ELF-1 (cell line): ENCODE measurements around the gene ASAP2.

Experiments
- DNase-seq: peaks from one replicate; pipeline ENCODE4 v3.0.0-alpha.2; 2016; ENCODE audit warnings: low read depth, low spot score

The ASAP2 gene

GRCh38 chr2:9424447-9425164, 218.0 kb downstream of the ASAP2 start:
- no peak for DNase-seq

DNA sequence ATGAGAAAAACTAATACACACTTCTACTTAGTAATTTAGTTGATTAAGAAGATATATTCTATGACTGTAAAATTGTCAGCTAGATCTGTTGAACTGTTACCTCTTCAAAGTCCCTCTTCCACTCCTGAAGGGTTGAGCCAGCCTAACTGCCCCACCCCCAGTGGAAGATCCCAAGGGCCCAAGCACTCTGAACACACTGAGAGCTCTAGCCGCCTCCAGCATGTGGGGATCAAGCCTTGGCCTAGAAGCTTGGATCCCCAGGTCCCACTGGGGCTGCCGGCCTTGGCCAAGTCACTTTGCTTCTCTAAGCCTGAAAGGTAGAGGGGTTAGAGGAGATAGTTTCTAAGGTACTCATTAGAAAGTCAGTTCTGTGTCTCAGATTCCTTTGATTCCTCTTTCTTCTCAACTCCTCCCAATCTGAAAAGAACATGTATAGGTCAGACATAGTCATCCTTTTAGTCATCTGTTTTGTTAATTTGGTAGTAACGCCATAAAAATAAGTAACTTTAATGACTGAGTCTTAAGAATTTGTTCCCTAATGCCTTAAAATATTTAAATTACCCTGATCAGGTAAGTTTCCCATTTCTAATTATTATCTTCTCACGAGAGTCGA, 222.5 kb downstream of the ASAP2 start:
- no peak for DNase-seq

DNA sequence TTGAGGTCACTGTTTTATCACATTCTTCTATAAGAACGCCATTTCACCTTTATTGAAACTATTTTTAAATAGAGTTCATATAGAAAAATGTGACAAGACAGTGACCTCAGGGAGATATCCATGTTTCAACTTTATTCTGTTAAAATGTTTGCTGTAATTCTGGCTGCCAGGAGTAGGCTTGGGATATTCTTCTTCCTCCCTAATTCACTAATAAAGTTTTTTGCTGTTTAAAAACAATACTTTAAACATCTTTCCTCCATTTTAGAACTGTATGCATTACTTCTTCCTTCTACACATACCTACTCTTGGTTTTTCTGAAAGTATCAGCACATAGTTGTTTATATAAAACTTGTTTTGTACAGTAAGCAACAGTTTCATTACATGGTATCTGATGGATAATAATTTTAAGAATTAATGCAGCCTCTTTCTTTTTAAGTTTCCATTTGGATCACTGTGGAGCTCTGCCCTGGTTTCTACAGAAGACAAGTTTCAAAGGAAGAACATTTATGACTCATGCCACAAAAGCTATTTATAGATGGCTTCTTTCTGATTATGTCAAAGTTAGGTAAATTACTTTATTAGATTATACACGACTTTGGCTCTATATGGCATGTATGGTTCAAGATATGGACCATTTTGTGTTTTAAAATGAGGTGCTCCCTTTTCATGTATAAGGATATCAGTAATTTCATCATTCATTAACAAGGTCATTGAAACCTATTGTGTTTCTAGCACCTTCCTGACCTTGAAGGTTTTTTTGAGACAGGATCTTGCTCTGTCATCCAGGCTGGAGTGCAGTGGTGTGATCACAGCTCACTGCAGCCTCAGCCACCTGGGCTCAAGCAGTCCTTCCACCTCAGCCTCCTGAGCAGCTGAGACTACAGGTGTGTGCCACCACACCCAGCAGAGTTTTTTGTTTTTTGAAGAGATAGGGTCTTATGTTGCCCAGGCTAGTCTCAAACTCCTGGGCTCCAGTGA, 224.0 kb downstream of the ASAP2 start:
- no peak for DNase-seq

DNA sequence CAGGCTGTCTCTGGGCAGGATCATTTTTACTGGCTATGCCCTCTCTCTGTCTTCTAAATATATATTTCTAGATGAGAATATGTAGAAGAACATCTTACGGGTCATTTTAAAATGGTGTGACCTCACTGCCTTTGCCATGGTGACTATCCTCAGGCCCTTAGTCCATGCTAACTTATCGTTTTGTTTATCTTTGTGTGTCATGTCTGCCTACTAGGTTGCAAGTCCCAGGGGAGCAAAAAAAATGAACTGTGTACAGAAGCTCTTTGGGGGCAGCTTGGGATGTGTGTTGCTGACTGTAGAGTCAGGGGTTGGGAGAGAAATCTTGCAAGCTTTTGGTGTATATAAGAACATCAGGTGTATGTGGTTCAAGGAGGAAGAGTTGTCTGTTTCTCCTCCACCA, 227.9 kb downstream of the ASAP2 start:
- no peak for DNase-seq

DNA sequence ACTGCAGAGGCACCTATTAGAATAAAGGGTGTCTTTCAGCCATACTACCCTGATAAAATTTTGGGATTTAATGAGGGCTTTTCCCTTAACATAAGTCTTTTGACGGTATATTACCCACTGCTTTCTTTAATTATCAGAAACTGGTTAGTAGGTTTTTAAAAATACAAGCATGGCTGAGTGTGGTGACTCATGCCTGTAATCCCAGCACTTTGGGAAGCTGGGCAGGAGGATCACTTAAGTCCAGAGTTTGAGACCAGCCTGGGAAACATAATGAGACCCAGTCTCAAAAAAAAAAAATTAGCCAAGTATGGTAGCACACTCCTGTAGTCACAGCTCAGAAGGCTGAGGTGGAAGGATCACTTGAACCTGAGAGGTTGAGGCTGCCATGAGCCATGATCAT, 232.9 kb downstream of the ASAP2 start:
- no peak for DNase-seq

DNA sequence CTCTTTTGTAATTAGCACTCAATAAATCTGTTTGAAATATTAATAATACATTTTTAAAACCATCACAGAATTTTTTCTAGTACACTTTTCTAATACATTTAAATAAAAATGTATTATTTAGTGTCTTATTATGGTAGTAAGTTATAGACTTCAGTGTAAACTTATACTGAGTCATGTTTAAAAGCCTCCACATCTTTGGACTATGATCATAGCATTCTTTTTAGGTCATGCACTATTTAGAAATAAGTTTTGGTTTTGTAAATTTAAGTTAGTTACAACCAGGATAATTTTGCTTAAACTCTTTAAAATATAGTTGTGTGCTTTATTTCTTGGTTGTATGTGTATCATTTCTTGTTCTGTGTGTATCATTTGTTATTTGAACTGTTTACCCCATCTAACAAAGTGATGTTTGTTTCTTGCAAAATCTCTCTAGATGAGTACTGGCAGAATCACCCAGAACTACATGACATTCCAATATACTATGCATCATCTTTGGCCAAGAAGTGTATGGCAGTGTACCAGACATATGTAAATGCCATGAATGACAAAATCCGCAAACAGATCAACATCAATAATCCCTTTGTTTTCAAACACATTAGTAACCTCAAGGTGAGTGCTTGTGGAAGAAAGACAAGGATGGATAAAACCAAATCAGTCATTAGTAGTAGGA, 233.6 kb downstream of the ASAP2 start:
- no peak for DNase-seq

DNA sequence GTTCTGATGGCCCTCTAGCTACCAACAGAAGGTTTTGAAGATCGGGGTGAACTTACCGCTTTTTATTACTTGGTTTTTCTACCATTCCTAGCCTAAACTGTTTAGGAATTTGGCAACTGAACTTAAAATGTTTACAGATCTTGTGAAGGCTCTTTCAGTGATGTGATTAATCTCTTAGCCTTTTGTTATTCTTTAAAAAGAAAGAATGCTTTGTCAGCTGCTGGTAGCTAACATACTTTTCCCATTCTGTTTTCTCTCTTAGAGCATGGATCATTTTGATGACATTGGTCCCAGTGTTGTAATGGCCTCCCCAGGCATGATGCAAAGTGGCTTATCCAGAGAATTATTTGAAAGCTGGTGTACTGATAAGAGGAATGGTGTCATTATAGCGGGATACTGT, 234.9 kb downstream of the ASAP2 start:
- DNase-seq: no peak

GRCh38 chr2:9443526-9443925, 236.9 kb downstream of the ASAP2 start:
- DNase-seq: no peak

DNA sequence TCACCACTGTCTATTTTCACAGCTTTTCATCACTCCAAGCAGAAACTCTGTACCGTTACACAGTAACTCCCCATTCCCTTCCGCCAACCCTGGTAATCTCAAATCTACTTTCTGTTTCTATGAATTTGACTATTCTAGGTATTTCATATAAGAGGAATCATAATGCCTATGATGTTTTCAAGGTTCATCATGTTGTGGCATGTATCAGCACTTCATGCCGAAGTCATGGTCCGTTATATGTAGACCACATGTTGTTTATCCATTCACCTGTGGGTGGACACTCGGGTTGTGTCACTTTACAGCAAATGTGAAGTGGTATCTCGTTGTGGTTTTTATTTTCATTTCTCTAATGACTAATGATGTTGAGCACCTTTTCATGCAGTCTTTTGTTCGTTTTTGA, 238.5 kb downstream of the ASAP2 start:
- DNase-seq: no peak

DNA sequence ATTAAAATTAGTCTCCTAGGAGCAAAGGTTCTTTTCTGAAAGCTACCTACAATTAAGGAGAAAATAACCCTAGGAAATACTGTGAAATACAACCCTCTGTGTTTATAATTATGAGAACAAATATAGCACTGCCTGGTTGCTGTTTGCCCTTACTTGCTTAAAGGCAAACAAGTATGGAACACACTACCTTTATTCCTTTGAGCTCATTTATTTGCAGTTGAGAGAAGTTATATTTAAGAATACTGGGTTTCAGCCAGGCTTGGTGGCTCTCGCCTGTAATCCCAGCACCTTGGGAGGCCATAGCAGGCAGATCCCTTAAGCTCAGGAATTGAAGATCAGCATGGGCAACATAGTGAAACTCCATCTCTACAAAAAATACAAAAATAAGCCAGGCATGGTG, 244.6 kb downstream of the ASAP2 start:
- no peak for DNase-seq
